Colonic mucosa (tissue), 4 donors: ENCODE data around the gene KCNJ5. TPM values are rescaled to one million over a fixed set of nuclear protein-coding genes. Genes with fewer than 3 reads are reported as not detected.

Experiments
- DNase-seq: peaks from one replicate; pipeline ENCODE4 v3.0.0-alpha.2; 2020
- H3K27ac ChIP-seq: fragments of 200-600 bp; one replicate; pipeline ENCODE4 v1.8.0; 2021
- H3K27me3 ChIP-seq: fragments of 200-600 bp; one replicate; pipeline ENCODE4 v1.8.0; 2021
- H3K36me3 ChIP-seq: fragments of 200-600 bp; one replicate; pipeline ENCODE4 v1.8.0; 2021
- H3K4me1 ChIP-seq: fragments of 200-600 bp; one replicate; pipeline ENCODE4 v1.8.0; 2021; ENCODE audit warnings: mild to moderate bottlenecking
- H3K4me3 ChIP-seq: fragments of 200-600 bp; one replicate; pipeline ENCODE4 v1.8.0; 2021
- H3K9ac ChIP-seq, 2 donors: one replicate each; pipeline ENCODE4 v1.7.0; 2013; ENCODE audit warnings: control low read depth in 2 of 2, low read depth in 2 of 2, low read length in 2 of 2
- H3K9me3 ChIP-seq: fragments of 200-600 bp; one replicate; pipeline ENCODE4 v1.8.0; 2021
- intact Hi-C: fragments of 100-400 bp; cut with DNase I; formaldehyde crosslinking; loops from one replicate; pipeline ENCODE4 v1.14.1; 2022
- total RNA-seq, 2 donors: library from RNA; stranded (reverse); fragmentation: NEBNext Ultra II Directional in 1 of 2; extraction: Animal tissue kit (Norgen Biotek cat#: 25700) in 1 of 2; gene quantifications; one replicate each; pipeline ENCODE4 v1.2.1, GENCODE V29; 2021
- TF ChIP-seq, protein P1 (sequence below): fragments of 200-600 bp; IDR thresholded peaks from one replicate; pipeline ENCODE4 v1.8.0; 2022; ENCODE audit warnings: antibody characterized with exemption, mild to moderate bottlenecking
- donor health status: healthy.
- donor health status: DM: no; HTN: no; CAD: no.
- donor health status: DM: no; HTN: no; CAD: no.

Gene KCNJ5
- total RNA-seq, 2 donors from 2014 or later, result 0.15 to 0.66 TPM

DNA sequence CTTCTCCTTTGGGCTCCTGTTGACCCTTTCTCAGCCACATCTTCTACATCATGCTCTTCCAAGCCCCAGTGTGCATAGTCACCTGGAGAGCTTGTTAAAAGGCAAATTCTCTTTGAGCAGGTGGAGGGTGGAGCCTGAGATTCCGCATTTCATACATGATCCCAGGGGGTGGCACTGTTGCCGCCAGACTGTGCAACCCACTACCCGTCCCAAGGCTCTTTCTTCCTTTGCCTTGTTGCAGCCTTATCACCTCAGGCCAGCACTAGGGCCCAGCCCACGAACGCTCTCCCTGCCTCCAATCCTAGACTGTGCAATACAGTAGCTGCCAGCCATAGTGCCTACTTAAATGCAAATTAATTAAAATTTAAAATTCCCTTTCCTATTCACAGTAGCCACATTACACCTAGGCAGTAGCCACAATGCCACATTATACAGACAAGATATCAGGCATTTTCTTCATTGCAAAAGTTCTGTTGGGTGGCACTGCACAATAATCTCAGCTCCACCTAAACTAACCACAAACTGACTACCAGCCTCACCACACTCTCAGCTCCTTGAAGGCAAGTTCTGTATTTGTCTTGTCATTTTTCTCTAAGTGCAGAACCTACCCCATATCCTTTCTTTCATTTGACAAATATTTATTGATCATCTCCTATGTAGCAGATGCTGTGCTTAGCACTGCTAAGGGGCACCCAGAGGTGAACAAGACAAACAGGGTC lies 4.6 kb upstream of the KCNJ5 start:
- no peaks in the 10 kb centered on the region for H3K9me3 ChIP-seq
- peaks cover 6% of the 10 kb centered on the region for H3K4me1 ChIP-seq
- peak; percentile 32 for DNase-seq
- no peak overlapping the region for H3K27ac ChIP-seq
- H3K4me3 ChIP-seq, result no peak overlapping the region
- H3K9ac ChIP-seq, result no peak overlapping the region
- intact Hi-C loops, result loop anchor here (10.0 kb wide), 1 partner anchor 228 kb away; no protein-coding TSS in a partner anchor
- H3K36me3 ChIP-seq, result no peaks in the 10 kb centered on the region
- peaks cover 18% of the 10 kb centered on the region for H3K27me3 ChIP-seq
- TF ChIP-seq, protein P1, sequence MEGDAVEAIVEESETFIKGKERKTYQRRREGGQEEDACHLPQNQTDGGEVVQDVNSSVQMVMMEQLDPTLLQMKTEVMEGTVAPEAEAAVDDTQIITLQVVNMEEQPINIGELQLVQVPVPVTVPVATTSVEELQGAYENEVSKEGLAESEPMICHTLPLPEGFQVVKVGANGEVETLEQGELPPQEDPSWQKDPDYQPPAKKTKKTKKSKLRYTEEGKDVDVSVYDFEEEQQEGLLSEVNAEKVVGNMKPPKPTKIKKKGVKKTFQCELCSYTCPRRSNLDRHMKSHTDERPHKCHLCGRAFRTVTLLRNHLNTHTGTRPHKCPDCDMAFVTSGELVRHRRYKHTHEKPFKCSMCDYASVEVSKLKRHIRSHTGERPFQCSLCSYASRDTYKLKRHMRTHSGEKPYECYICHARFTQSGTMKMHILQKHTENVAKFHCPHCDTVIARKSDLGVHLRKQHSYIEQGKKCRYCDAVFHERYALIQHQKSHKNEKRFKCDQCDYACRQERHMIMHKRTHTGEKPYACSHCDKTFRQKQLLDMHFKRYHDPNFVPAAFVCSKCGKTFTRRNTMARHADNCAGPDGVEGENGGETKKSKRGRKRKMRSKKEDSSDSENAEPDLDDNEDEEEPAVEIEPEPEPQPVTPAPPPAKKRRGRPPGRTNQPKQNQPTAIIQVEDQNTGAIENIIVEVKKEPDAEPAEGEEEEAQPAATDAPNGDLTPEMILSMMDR, result peak; percentile 16

DNA sequence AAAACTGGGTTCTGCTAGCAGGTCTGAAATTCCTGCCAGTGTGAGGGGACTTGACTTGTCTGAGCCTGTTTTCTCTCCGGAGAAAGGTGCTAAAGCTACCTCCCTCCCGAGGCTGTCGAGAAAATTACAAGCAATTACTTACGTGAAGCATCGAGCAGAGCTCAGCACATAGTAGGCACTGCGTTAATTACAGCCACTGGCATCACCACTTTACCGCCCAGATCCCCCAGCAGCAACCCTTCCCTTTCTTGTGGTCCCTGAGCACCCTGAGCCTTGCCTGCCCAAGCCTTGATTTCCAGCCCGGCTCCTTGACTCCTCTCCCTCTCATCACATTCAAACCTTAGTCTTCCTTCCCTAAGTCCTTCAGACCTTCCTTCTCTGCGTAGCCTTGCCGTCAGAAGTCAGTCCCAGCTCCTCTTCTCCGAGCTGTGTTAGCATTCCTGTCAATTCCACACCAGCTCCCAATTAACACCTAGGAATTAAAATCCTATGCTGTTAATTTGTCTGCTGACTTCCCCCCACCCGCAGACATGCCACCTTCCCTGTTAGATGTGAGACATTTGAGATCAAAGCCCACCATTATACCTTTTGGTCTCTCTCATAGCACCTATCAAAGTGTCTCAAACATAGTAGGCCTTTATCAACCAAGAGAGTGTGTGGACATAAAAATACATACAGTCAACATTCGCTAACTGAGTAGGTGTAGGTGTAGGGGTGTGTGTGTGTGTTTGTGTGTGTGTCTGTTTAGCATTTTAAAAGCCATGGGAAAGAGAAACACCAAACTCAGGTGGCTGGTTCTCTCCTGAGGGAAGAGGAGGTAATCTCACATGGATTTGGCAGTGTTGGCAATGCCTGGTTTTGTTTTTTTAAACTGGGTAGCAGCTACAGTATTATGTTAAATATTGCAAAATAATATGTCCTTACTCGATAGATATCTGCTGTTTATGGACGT lies 2.8 kb upstream of the KCNJ5 start:
- Histone ChIP-seq H3K9me3 (no peaks in the 10 kb centered on the region), H3K36me3 (no peaks in the 10 kb centered on the region), H3K4me1 (peaks cover 6% of the 10 kb centered on the region), H3K9ac (no peak overlapping the region), H3K27ac (no peak overlapping the region), H3K4me3 (no peak overlapping the region), H3K27me3 (peaks cover 23% of the 10 kb centered on the region)
- TF ChIP-seq, protein P1, result no peak
- no peak for DNase-seq
- intact Hi-C loops, result loop anchor here (10.0 kb wide), 1 partner anchor 226 kb away; no protein-coding TSS in a partner anchor

DNA sequence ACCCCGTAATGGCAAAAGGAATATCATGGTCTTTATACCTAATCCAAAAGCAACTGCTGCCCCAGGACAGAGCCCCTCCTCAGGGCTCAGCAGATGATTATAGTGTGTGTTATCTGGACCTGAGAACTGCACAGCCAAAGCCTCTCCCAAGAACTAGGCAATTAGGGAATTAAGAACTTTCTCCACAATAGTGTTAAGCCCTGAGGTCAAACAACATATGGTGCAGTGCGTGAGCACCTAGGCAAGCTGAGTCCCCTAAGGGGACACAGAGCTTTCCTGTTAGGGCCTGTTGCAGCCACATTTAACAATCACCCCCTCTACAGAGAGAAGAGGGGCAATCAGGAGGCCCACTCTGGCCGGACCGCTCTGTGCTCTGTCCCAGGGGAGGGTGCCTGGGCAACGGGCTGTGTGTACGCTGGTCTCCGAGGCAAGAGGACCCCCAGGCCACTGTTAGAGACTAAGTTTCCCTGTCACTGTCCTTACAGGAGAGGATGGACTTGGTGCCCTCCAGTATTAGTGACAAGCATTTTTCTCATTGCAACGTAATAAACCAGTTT lies 1.4 kb upstream of the KCNJ5 start:
- Histone ChIP-seq H3K36me3 (no peaks in the 10 kb centered on the region), H3K9ac (no peak overlapping the region), H3K4me1 (peaks cover 6% of the 10 kb centered on the region), H3K27me3 (peaks cover 23% of the 10 kb centered on the region), H3K4me3 (no peak overlapping the region), H3K27ac (no peak overlapping the region), H3K9me3 (no peaks in the 10 kb centered on the region)
- TF ChIP-seq, protein P1, result no peak
- DNase-seq, result no peak
- intact Hi-C loops, result loop anchor here (10.0 kb wide), 1 partner anchor 225 kb away; no protein-coding TSS in a partner anchor

DNA sequence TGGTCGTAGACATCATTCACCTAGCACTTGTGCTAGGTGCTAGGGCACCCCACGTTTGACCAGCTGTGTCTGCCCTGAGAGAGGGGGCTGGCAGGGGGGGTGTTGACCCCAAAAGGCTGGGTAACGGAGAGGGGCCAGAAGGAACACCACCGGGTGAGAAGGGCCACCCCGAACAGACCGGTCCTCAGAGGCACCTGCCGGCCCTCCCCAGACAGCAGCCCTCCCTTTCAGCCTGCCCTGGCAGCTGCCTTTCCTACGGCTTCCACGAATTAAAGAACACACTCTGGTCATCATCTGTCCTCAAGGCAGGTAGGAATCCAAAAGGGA lies 977 bp upstream of the KCNJ5 start:
- intact Hi-C loops, result no loop called here
- Histone ChIP-seq H3K27ac (no peak overlapping the region), H3K4me1 (peaks cover 6% of the 10 kb centered on the region), H3K27me3 (peaks cover 23% of the 10 kb centered on the region), H3K4me3 (peak overlapping the region; percentile 25), H3K9ac (no peak overlapping the region), H3K36me3 (no peaks in the 10 kb centered on the region), H3K9me3 (no peaks in the 10 kb centered on the region)
- TF ChIP-seq, protein P1, result no peak
- DNase-seq, result no peak

DNA sequence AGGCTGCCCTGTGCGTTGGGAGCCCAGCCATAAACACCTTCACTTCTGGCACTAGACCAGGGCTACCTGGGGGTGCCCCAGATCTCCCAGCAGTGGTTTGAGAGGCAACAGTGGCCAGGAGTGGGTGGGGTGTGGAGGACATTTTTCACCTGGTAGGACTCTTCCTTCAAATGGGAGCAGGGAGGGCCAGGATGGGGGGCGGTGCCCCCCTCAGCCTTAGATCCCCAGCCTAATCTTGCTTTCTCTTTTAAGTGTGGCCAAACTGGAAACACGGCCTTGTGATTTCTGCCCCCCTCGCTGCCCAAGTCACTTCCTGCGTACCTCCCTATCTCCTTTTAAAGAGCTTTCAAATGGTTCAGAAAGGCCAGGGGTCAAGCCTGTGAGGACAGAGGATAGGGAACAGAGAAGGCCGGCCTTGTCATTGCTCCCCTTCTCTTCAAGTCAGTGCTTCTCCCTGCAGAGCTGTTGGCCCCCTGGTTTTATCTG lies 800 bp downstream of the KCNJ5 start:
- Histone ChIP-seq H3K27me3 (peaks cover 23% of the 10 kb centered on the region), H3K4me1 (peaks cover 6% of the 10 kb centered on the region), H3K36me3 (no peaks in the 10 kb centered on the region), H3K9ac (no peak overlapping the region), H3K4me3 (no peak overlapping the region), H3K27ac (no peak overlapping the region), H3K9me3 (no peaks in the 10 kb centered on the region)
- no peak for DNase-seq
- TF ChIP-seq, protein P1, result no peak
- intact Hi-C loops, result no loop called here
